ENCODE results near the gene NDUFB8.
A peak's percentile ranks its signal among the peaks of the same experiment; 100 is the strongest.
"Not testable (repeated sequence)": the region's sequence is repeated elsewhere in the genome, so short reads cannot be mapped to it uniquely, and the experiment has no call there.

The NDUFB8 gene

GRCh38 chr10:100529475-100530298 lies at the start of gene NDUFB8:
NDUFB8 (minus strand) TSS chr10:100529871; CDS start chr10:100529851, 20 bp downstream.
- TF ChIP-seq, protein P1, sequence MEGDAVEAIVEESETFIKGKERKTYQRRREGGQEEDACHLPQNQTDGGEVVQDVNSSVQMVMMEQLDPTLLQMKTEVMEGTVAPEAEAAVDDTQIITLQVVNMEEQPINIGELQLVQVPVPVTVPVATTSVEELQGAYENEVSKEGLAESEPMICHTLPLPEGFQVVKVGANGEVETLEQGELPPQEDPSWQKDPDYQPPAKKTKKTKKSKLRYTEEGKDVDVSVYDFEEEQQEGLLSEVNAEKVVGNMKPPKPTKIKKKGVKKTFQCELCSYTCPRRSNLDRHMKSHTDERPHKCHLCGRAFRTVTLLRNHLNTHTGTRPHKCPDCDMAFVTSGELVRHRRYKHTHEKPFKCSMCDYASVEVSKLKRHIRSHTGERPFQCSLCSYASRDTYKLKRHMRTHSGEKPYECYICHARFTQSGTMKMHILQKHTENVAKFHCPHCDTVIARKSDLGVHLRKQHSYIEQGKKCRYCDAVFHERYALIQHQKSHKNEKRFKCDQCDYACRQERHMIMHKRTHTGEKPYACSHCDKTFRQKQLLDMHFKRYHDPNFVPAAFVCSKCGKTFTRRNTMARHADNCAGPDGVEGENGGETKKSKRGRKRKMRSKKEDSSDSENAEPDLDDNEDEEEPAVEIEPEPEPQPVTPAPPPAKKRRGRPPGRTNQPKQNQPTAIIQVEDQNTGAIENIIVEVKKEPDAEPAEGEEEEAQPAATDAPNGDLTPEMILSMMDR (IDR thresholded peaks at IDR 0.05; ENCODE audit: low read depth, low read length, missing control alignments), result no peak
- DNase-seq (ENCODE audit: extremely low read depth, low read depth), result peak; percentile 59
- peak within 1 kb of the TSS; percentile 91 for H3K4me3 ChIP-seq (replicated peaks; ENCODE audit: low read depth, low read length)

GRCh38 chr10:100576282-100576635 lies 46.6 kb upstream of the NDUFB8 start:
- TF ChIP-seq, protein P1 (IDR thresholded peaks at IDR 0.05; ENCODE audit: low read depth, low read length, missing control alignments), result no peak
- DNase-seq (ENCODE audit: extremely low read depth, low read depth), result no peak
- H3K4me3 ChIP-seq (replicated peaks; ENCODE audit: low read depth, low read length), result no peak overlapping the region

DNA sequence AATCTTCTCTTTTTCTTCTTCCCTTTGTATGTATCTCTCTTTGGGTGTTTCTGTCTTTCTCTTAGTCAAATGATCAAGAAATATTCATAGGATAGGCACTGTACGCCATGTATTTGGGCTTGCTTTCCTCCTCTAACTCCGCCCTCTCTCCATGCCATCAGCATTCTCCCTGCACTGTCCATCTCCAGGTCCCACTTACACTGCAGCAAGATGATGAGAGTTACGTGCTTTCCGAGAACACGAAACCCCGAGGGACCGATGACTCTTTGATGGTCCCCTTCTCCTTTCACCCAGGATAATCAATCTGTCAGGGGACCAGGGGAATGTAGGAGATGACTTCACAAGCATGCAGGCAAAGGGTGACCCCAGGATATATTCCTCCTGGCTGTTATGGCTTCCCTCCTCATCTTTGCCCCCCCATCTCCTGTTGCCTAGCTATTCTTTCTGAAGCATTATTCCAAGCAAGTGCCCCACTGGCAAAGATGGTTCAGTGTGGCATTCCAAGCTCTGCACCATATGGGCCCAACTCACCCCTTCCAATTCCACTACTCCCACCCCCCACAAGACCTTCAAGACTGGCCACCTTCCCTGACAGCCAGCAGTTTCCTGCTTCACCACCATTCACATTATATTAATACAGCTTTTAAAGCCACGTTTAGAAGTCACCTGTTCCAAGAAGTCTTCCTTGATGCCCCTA lies 46.1 kb upstream of the NDUFB8 start:
- no peak for DNase-seq (ENCODE audit: extremely low read depth, low read depth)
- H3K4me3 ChIP-seq (replicated peaks; ENCODE audit: low read depth, low read length), result no peak overlapping the region
- TF ChIP-seq, protein P1 (IDR thresholded peaks at IDR 0.05; ENCODE audit: low read depth, low read length, missing control alignments), result no peak

DNA sequence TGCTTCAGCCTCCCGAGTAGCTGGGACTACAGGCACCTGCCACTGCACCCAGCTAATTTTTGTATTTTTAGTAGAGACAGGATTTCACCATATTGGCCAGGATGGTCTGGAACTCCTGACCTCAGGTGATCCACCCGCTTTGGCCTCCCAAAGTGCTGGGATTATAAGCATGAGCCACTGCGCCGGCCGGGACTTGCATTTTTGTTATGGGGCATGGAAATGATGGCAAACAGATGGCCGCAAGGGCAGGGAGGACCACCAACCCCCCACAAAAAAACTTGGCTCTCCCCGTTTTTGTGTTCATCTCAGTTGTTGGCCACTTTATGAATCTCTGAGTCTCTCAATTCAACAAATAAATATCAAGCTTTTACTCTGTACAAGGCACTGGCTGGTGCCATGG lies 45.5 kb upstream of the NDUFB8 start:
- not testable (repeated sequence) for DNase-seq (ENCODE audit: extremely low read depth, low read depth); H3K4me3 ChIP-seq (replicated peaks; ENCODE audit: low read depth, low read length)

- no peak for DNase-seq (ENCODE audit: extremely low read depth, low read depth)
- TF ChIP-seq, protein P1 (IDR thresholded peaks at IDR 0.05; ENCODE audit: low read depth, low read length, missing control alignments), result no peak
- no peak overlapping the region for H3K4me3 ChIP-seq (replicated peaks; ENCODE audit: low read depth, low read length)
Observed at GRCh38 chr10:100571084-100571856, 41.6 kb upstream of the NDUFB8 start.

DNA sequence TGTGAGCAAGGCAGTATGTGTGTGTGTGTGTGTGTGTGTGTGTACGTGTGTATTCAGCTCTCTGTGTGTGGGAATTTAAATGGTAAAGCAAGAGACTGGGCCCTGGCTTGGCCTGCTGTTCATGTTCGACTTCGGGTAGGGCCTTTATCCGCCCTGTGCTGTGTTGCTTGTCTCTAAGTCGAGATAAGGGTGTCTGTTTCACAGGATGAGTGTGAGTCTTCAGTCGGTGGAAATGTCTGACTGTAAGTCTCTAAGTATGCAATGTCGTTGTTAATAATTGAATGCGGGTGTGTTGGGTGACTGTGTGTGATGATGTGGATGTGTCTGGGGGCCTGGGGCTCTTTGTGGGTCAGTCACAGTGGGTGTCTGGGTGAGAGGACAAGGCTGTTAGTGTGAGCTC lies 40.8 kb upstream of the NDUFB8 start:
- H3K4me3 ChIP-seq (replicated peaks; ENCODE audit: low read depth, low read length), result no peak overlapping the region
- no peak for DNase-seq (ENCODE audit: extremely low read depth, low read depth)
- TF ChIP-seq, protein P1 (IDR thresholded peaks at IDR 0.05; ENCODE audit: low read depth, low read length, missing control alignments), result no peak

All from HFF-Myc (cell line).